DMS79 (cell line): ENCODE data around the gene ADK.
"Not testable (repeated sequence)": the region's sequence is repeated elsewhere in the genome, so short reads cannot be mapped to it uniquely, and the experiment has no call there.

Experiments used
- DNase-seq: peaks from one replicate; lab custom pipeline; 2025; lab: John Stamatoyannopoulos, UW

ADK gene

GRCh38 chr10:74187237-74187636 lies 36.2 kb downstream of the ADK start:
- no peak for DNase-seq

- DNase-seq = not testable (repeated sequence)
Observed at GRCh38 chr10:74188617-74189016, 37.6 kb downstream of the ADK start.

GRCh38 chr10:74189999-74190421 lies 39.0 kb downstream of the ADK start:
- peak; percentile 48 for DNase-seq

- DNase-seq = no peak
Observed at GRCh38 chr10:74190494-74190893, 39.5 kb downstream of the ADK start.

GRCh38 chr10:74194545-74194944 lies 43.5 kb downstream of the ADK start:
- no peak for DNase-seq

- DNase-seq = no peak
Observed at GRCh38 chr10:74194999-74195398, 44.0 kb downstream of the ADK start.

- no peak for DNase-seq
Observed at GRCh38 chr10:74199315-74199714, 48.3 kb downstream of the ADK start.

- no peak for DNase-seq
Observed at GRCh38 chr10:74202356-74202755, 51.3 kb downstream of the ADK start.

GRCh38 chr10:74206746-74207145 lies 55.7 kb downstream of the ADK start:
- DNase-seq = peak; percentile 59

- DNase-seq = peak; percentile 21
Observed at GRCh38 chr10:74207691-74208480, 56.9 kb downstream of the ADK start.

GRCh38 chr10:74208997-74209396 lies 58.0 kb downstream of the ADK start:
- no peak for DNase-seq

GRCh38 chr10:74213019-74213418 lies 62.0 kb downstream of the ADK start:
- no peak for DNase-seq

- no peak for DNase-seq
Observed at GRCh38 chr10:74213571-74214162, 62.6 kb downstream of the ADK start.

GRCh38 chr10:74217110-74217509 lies 66.1 kb downstream of the ADK start:
- not testable (repeated sequence) for DNase-seq

- not testable (repeated sequence) for DNase-seq
Observed at GRCh38 chr10:74222467-74222866, 71.4 kb downstream of the ADK start.

GRCh38 chr10:74223755-74224529 lies 72.9 kb downstream of the ADK start:
- DNase-seq = no peak

GRCh38 chr10:74227697-74228424 lies 76.8 kb downstream of the ADK start:
- no peak for DNase-seq

GRCh38 chr10:74231375-74231774 lies 80.4 kb downstream of the ADK start:
- DNase-seq = no peak

GRCh38 chr10:74233281-74233680 lies 82.3 kb downstream of the ADK start:
- no peak for DNase-seq

- no peak for DNase-seq
Observed at GRCh38 chr10:74234569-74234968, 83.5 kb downstream of the ADK start.

- DNase-seq = no peak
Observed at GRCh38 chr10:74238031-74238431, 87.0 kb downstream of the ADK start.

GRCh38 chr10:74238516-74238915 lies 87.5 kb downstream of the ADK start:
- DNase-seq = no peak
